Activated T-cell treated with anti-CD3 and anti-CD28 coated beads, Interleukin-2, amount 50 U/mL, for 24 hours (primary cell): ENCODE results near the gene CPZ.

Experiments
- DNase-seq: peaks from one replicate; pipeline ENCODE4 v3.0.0-alpha.2; 2020
- H3K27ac Mint-ChIP-seq: 2 replicates; pipeline ENCODE4 v1.8.0; 2020; ENCODE audit warnings: mild to moderate bottlenecking, mixed read lengths
- H3K27me3 Mint-ChIP-seq: 2 replicates; pipeline ENCODE4 v1.8.0; 2020; ENCODE audit warnings: mixed read lengths
- H3K36me3 Mint-ChIP-seq: 2 replicates; pipeline ENCODE4 v1.8.0; 2020; ENCODE audit warnings: low read depth, mixed read lengths
- H3K4me1 Mint-ChIP-seq: 2 replicates; pipeline ENCODE4 v1.8.0; 2020; ENCODE audit warnings: low read depth, mixed read lengths
- H3K4me3 Mint-ChIP-seq: 2 replicates; pipeline ENCODE4 v1.8.0; 2020; ENCODE audit warnings: mild to moderate bottlenecking, moderate library complexity, mixed read lengths
- H3K9me3 Mint-ChIP-seq: 2 replicates; pipeline ENCODE4 v1.8.0; 2020; ENCODE audit warnings: mixed read lengths

CPZ gene

GRCh38 chr4:8582016-8582415 lies 10.5 kb upstream of the CPZ start:
- H3K36me3 Mint-ChIP-seq, result no peaks in the 10 kb centered on the region
- no peak overlapping the region for H3K27ac Mint-ChIP-seq
- peaks cover 46% of the 10 kb centered on the region for H3K27me3 Mint-ChIP-seq
- no peak for DNase-seq
- no peaks in the 10 kb centered on the region for H3K4me1 Mint-ChIP-seq
- H3K9me3 Mint-ChIP-seq, result no peaks in the 10 kb centered on the region
- H3K4me3 Mint-ChIP-seq, result no peak overlapping the region

- H3K4me1 Mint-ChIP-seq, result no peaks in the 10 kb centered on the region
- no peak overlapping the region for H3K4me3 Mint-ChIP-seq
- no peaks in the 10 kb centered on the region for H3K36me3 Mint-ChIP-seq
- peaks cover 46% of the 10 kb centered on the region for H3K27me3 Mint-ChIP-seq
- H3K27ac Mint-ChIP-seq, result no peak overlapping the region
- H3K9me3 Mint-ChIP-seq, result no peaks in the 10 kb centered on the region
- no peak for DNase-seq
These were observed 10.1 kb upstream of the CPZ start for GRCh38 chr4:8582436-8582835.

- no peaks in the 10 kb centered on the region for H3K9me3 Mint-ChIP-seq
- no peaks in the 10 kb centered on the region for H3K4me1 Mint-ChIP-seq
- no peaks in the 10 kb centered on the region for H3K36me3 Mint-ChIP-seq
- no peak overlapping the region for H3K27ac Mint-ChIP-seq
- peaks cover 42% of the 10 kb centered on the region for H3K27me3 Mint-ChIP-seq
- no peak for DNase-seq
- no peak overlapping the region for H3K4me3 Mint-ChIP-seq
These were observed 9.5 kb upstream of the CPZ start for GRCh38 chr4:8582941-8583654.

GRCh38 chr4:8583655-8584025 lies 8.9 kb upstream of the CPZ start:
- Mint-ChIP-seq H3K27ac (no peak overlapping the region), H3K9me3 (no peaks in the 10 kb centered on the region), H3K36me3 (no peaks in the 10 kb centered on the region), H3K4me1 (no peaks in the 10 kb centered on the region), H3K27me3 (peaks cover 42% of the 10 kb centered on the region), H3K4me3 (no peak overlapping the region)
- DNase-seq, result no peak

- Mint-ChIP-seq H3K4me3 (no peak overlapping the region), H3K4me1 (no peaks in the 10 kb centered on the region), H3K9me3 (no peaks in the 10 kb centered on the region), H3K36me3 (no peaks in the 10 kb centered on the region), H3K27me3 (peaks cover 34% of the 10 kb centered on the region), H3K27ac (no peak overlapping the region)
- no peak for DNase-seq
These were observed 7.4 kb upstream of the CPZ start for GRCh38 chr4:8585186-8585585.

GRCh38 chr4:8585721-8586212 lies 6.8 kb upstream of the CPZ start:
- Mint-ChIP-seq H3K4me1 (no peaks in the 10 kb centered on the region), H3K9me3 (no peaks in the 10 kb centered on the region), H3K4me3 (no peak overlapping the region), H3K27ac (no peak overlapping the region), H3K36me3 (no peaks in the 10 kb centered on the region), H3K27me3 (peaks cover 35% of the 10 kb centered on the region)
- DNase-seq, result no peak

GRCh38 chr4:8586246-8586645 lies 6.3 kb upstream of the CPZ start:
- Mint-ChIP-seq H3K9me3 (no peaks in the 10 kb centered on the region), H3K27me3 (peaks cover 37% of the 10 kb centered on the region), H3K36me3 (no peaks in the 10 kb centered on the region)

GRCh38 chr4:8586671-8587468 lies 5.7 kb upstream of the CPZ start:
- Mint-ChIP-seq H3K4me1 (no peaks in the 10 kb centered on the region), H3K36me3 (no peaks in the 10 kb centered on the region), H3K27ac (no peak overlapping the region), H3K27me3 (peaks cover 38% of the 10 kb centered on the region), H3K9me3 (no peaks in the 10 kb centered on the region), H3K4me3 (no peak overlapping the region)
- no peak for DNase-seq

More at GRCh38 chr4:8586246-8586645, 6.3 kb upstream of the CPZ start:
- H3K4me3 Mint-ChIP-seq, result no peak overlapping the region
- no peak overlapping the region for H3K27ac Mint-ChIP-seq
- H3K4me1 Mint-ChIP-seq, result no peaks in the 10 kb centered on the region
- DNase-seq, result no peak

- DNase-seq, result no peak
- H3K27me3 Mint-ChIP-seq, result peaks cover 36% of the 10 kb centered on the region
- no peaks in the 10 kb centered on the region for H3K9me3 Mint-ChIP-seq
- no peaks in the 10 kb centered on the region for H3K4me1 Mint-ChIP-seq
- H3K4me3 Mint-ChIP-seq, result no peak overlapping the region
- no peaks in the 10 kb centered on the region for H3K36me3 Mint-ChIP-seq
- H3K27ac Mint-ChIP-seq, result no peak overlapping the region
These were observed 4.9 kb upstream of the CPZ start for GRCh38 chr4:8587469-8588195.

- Mint-ChIP-seq H3K4me3 (no peak overlapping the region), H3K27ac (no peak overlapping the region), H3K27me3 (peaks cover 40% of the 10 kb centered on the region), H3K4me1 (no peaks in the 10 kb centered on the region), H3K9me3 (no peaks in the 10 kb centered on the region), H3K36me3 (no peaks in the 10 kb centered on the region)
- no peak for DNase-seq
These were observed 4.4 kb upstream of the CPZ start for GRCh38 chr4:8588196-8588470.

- DNase-seq, result no peak
- no peaks in the 10 kb centered on the region for H3K4me1 Mint-ChIP-seq
- H3K27me3 Mint-ChIP-seq, result peaks cover 52% of the 10 kb centered on the region
- no peak overlapping the region for H3K27ac Mint-ChIP-seq
- no peak overlapping the region for H3K4me3 Mint-ChIP-seq
- H3K36me3 Mint-ChIP-seq, result no peaks in the 10 kb centered on the region
- H3K9me3 Mint-ChIP-seq, result no peaks in the 10 kb centered on the region
These were observed 3.2 kb upstream of the CPZ start for GRCh38 chr4:8589336-8589735.

- Mint-ChIP-seq H3K4me3 (no peak overlapping the region), H3K27me3 (peaks cover 49% of the 10 kb centered on the region), H3K36me3 (no peaks in the 10 kb centered on the region), H3K27ac (no peak overlapping the region), H3K9me3 (no peaks in the 10 kb centered on the region), H3K4me1 (no peaks in the 10 kb centered on the region)
- no peak for DNase-seq
These were observed 2.6 kb upstream of the CPZ start for GRCh38 chr4:8589823-8590545.

GRCh38 chr4:8590546-8590880 lies 2.1 kb upstream of the CPZ start:
- DNase-seq, result no peak
- H3K36me3 Mint-ChIP-seq, result no peaks in the 10 kb centered on the region
- H3K4me3 Mint-ChIP-seq, result no peak overlapping the region
- H3K4me1 Mint-ChIP-seq, result no peaks in the 10 kb centered on the region
- no peaks in the 10 kb centered on the region for H3K9me3 Mint-ChIP-seq
- H3K27me3 Mint-ChIP-seq, result peaks cover 53% of the 10 kb centered on the region
- no peak overlapping the region for H3K27ac Mint-ChIP-seq

- DNase-seq, result no peak
- Mint-ChIP-seq H3K4me3 (no peak overlapping the region), H3K36me3 (no peaks in the 10 kb centered on the region), H3K27me3 (peaks cover 53% of the 10 kb centered on the region), H3K4me1 (no peaks in the 10 kb centered on the region), H3K27ac (no peak overlapping the region), H3K9me3 (no peaks in the 10 kb centered on the region)
These were observed 1.5 kb upstream of the CPZ start for GRCh38 chr4:8591114-8591513.
